Caco-2 (cell line): Measurements from ENCODE around the gene EBNA1BP2. TPM values are rescaled to one million over a fixed set of nuclear protein-coding genes. Genes with fewer than 3 reads are reported as not detected.

ENCODE experiments used
- BruUV-seq: library from RNA; stranded (reverse); fragments of 400-500 nt; replicated peaks from 2 replicates; lab custom pipeline; 2021; lab: Mats Ljungman, UMichigan
- CTCF ChIA-PET: fragments of 300-600 bp; sonication (Branson Sonifier 250); formaldehyde crosslinking; loops from one replicate; lab custom pipeline; 2022; ENCODE audit warnings: antibody characterized with exemption; lab: Charles Lee
- POLR2A ChIA-PET: fragments of 300-600 bp; sonication (Branson Sonifier 250); formaldehyde crosslinking; loops from one replicate; lab custom pipeline; 2022; ENCODE audit warnings: antibody characterized with exemption; lab: Charles Lee
- DNase-seq, 2 experiments: peaks; one replicate each; pipeline versions ENCODE4 v3.0.0 to v3.0.0-alpha.2; 2020 to 2022
- H3K27me3 ChIP-seq: replicated peaks from 2 replicates; pipeline ENCODE4 v1.6.0; 2011; ENCODE audit warnings: low read length; ENCODE audit not compliant: control insufficient read depth, insufficient read depth
- H3K36me3 ChIP-seq: 2 replicates; pipeline ENCODE4 v1.5.1; 2011; ENCODE audit warnings: low read length; ENCODE audit not compliant: control insufficient read depth, insufficient read depth
- H3K4me1 ChIP-seq: fragments of 250-450 bp; sonication (Bioruptor Pico); 2 replicates; pipeline ENCODE4 v1.5.1; 2020; ENCODE audit warnings: mild to moderate bottlenecking
- H3K4me3 ChIP-seq: 2 replicates; pipeline ENCODE4 v1.5.1; 2011; ENCODE audit warnings: low read depth, mild to moderate bottlenecking, control low read depth, low read length
- H3K9me3 ChIP-seq: fragments of 250-450 bp; sonication (Bioruptor Pico); 2 replicates; pipeline ENCODE4 v1.5.1; 2020; ENCODE audit warnings: mild to moderate bottlenecking, moderate library complexity
- H3K27ac Mint-ChIP-seq: one replicate; pipeline ENCODE4 v1.8.0; 2022; ENCODE audit warnings: mixed read lengths; ENCODE audit not compliant: unreplicated experiment
- H3K27me3 Mint-ChIP-seq: one replicate; pipeline ENCODE4 v1.8.0; 2022; ENCODE audit warnings: mixed read lengths; ENCODE audit not compliant: insufficient read depth, unreplicated experiment
- H3K36me3 Mint-ChIP-seq: one replicate; pipeline ENCODE4 v1.8.0; 2022; ENCODE audit warnings: mild to moderate bottlenecking, mixed read lengths; ENCODE audit not compliant: insufficient read depth, unreplicated experiment
- H3K4me1 Mint-ChIP-seq: one replicate; pipeline ENCODE4 v1.8.0; 2022; ENCODE audit warnings: low read depth, mixed read lengths; ENCODE audit not compliant: unreplicated experiment
- H3K4me3 Mint-ChIP-seq: one replicate; pipeline ENCODE4 v1.8.0; 2022; ENCODE audit warnings: mild to moderate bottlenecking, moderate library complexity, mixed read lengths; ENCODE audit not compliant: unreplicated experiment
- H3K9me3 Mint-ChIP-seq: one replicate; pipeline ENCODE4 v1.8.0; 2022; ENCODE audit warnings: mixed read lengths; ENCODE audit not compliant: unreplicated experiment
- CTCF ChIP-seq, 2 experiments: fragments of 200-600 bp in 1 of 2; IDR thresholded peaks; 1 replicate in 1 of 2; 2 replicates in 1 of 2; pipeline versions ENCODE4 v1.5.1 to v1.8.0; 2011 to 2022; ENCODE audit warnings: antibody characterized with exemption in 1 of 2, control low read depth in 1 of 2, inconsistent platforms in 1 of 2, low read depth in 1 of 2, low read length in 1 of 2, mild to moderate bottlenecking in 1 of 2, moderate library complexity in 1 of 2; ENCODE audit not compliant: insufficient read depth in 1 of 2, severe bottlenecking in 1 of 2, unreplicated experiment in 1 of 2
- intact Hi-C: fragments of 100-400 bp; cut with micrococcal nuclease; formaldehyde crosslinking; loops from one replicate; pipeline ENCODE4 v1.10.0; 2022; ENCODE audit not compliant: unreplicated experiment
- total RNA-seq: library from RNA; stranded (reverse); gene quantifications from 2 replicates; pipeline ENCODE4 v1.2.3, GENCODE V29; 2022

EBNA1BP2 gene
- total RNA-seq, 1 experiment from 2014 or later: 56.3 TPM

GRCh38 chr1:43184995-43185394, 12.9 kb upstream of the EBNA1BP2 start:
- Mint-ChIP-seq H3K4me1 (no peaks in the 10 kb centered on the region), H3K27me3 (no peaks in the 10 kb centered on the region), H3K9me3 (peaks cover 24% of the 10 kb centered on the region), H3K4me3 (no peak overlapping the region), H3K36me3 (no peaks in the 10 kb centered on the region), H3K27ac (no peak overlapping the region)
- ChIA-PET POLR2A (interaction anchor here (0.6 kb wide), 1 partner anchor 151 kb away, joined by 7 read pairs; no protein-coding TSS in a partner anchor), CTCF (no interaction called here)
- Histone ChIP-seq H3K4me1 (no peaks in the 10 kb centered on the region), H3K36me3 (no peaks in the 10 kb centered on the region), H3K4me3 (no peak overlapping the region), H3K9me3 (no peaks in the 10 kb centered on the region; the same call in 1 of the 2 replicates), H3K27me3 (no peaks in the 10 kb centered on the region)
- no peak for DNase-seq
- no TSS peak for BruUV-seq
- intact Hi-C loops: no loop called here
- no peak for TF ChIP-seq CTCF (IDR thresholded peaks at IDR 0.05; ENCODE audit: insufficient read depth in 1 of 2, low read depth in 1 of 2, low read length in 1 of 2, severe bottlenecking in 1 of 2, unreplicated experiment in 1 of 2)

- intact Hi-C loops: no loop called here
- H3K4me1 Mint-ChIP-seq: no peaks in the 10 kb centered on the region
- no peak overlapping the region for H3K4me3 Mint-ChIP-seq
- Histone ChIP-seq H3K9me3 (no peaks in the 10 kb centered on the region; the same call in 1 of the 2 replicates), H3K36me3 (no peaks in the 10 kb centered on the region), H3K4me1 (no peaks in the 10 kb centered on the region), H3K27me3 (no peaks in the 10 kb centered on the region), H3K4me3 (no peak overlapping the region)
- H3K27me3 Mint-ChIP-seq: no peaks in the 10 kb centered on the region
- no peak for DNase-seq
- no peak for TF ChIP-seq CTCF (IDR thresholded peaks at IDR 0.05; ENCODE audit: insufficient read depth in 1 of 2, low read depth in 1 of 2, low read length in 1 of 2, severe bottlenecking in 1 of 2, unreplicated experiment in 1 of 2)
- no TSS peak for BruUV-seq
- peaks cover 18% of the 10 kb centered on the region for H3K9me3 Mint-ChIP-seq
- CTCF ChIA-PET: no interaction called here
- no peaks in the 10 kb centered on the region for H3K36me3 Mint-ChIP-seq
- POLR2A ChIA-PET: interaction anchor here (0.6 kb wide), 1 partner anchor 150 kb away, joined by 7 read pairs; no protein-coding TSS in a partner anchor
- H3K27ac Mint-ChIP-seq: no peak overlapping the region
These were observed 12.3 kb upstream of the EBNA1BP2 start for GRCh38 chr1:43184388-43184787.

GRCh38 chr1:43177691-43178090, 5.6 kb upstream of the EBNA1BP2 start:
- intact Hi-C loops: no loop called here
- no peak overlapping the region for H3K27ac Mint-ChIP-seq
- Histone ChIP-seq H3K36me3 (no peaks in the 10 kb centered on the region), H3K9me3 (no peaks in the 10 kb centered on the region), H3K4me3 (no peak overlapping the region), H3K4me1 (peaks cover 2% of the 10 kb centered on the region), H3K27me3 (no peaks in the 10 kb centered on the region)
- no peak overlapping the region for H3K4me3 Mint-ChIP-seq
- BruUV-seq: no TSS peak
- H3K9me3 Mint-ChIP-seq: no peaks in the 10 kb centered on the region
- H3K4me1 Mint-ChIP-seq: no peaks in the 10 kb centered on the region
- ChIA-PET POLR2A (no interaction called here), CTCF (no interaction called here)
- no peak for DNase-seq
- H3K27me3 Mint-ChIP-seq: peaks cover 14% of the 10 kb centered on the region
- TF ChIP-seq CTCF (IDR thresholded peaks at IDR 0.05; ENCODE audit: insufficient read depth in 1 of 2, low read depth in 1 of 2, low read length in 1 of 2, severe bottlenecking in 1 of 2, unreplicated experiment in 1 of 2): no peak
- H3K36me3 Mint-ChIP-seq: no peaks in the 10 kb centered on the region
